Measurements from ENCODE around the gene SPINDOC. TPM values are rescaled to one million over a fixed set of nuclear protein-coding genes. Genes with fewer than 3 reads are reported as not detected.

SPINDOC gene
- total and polyA plus RNA-seq, 2 donors from 2014 or later: 10.9 to 14.2 TPM

DNA sequence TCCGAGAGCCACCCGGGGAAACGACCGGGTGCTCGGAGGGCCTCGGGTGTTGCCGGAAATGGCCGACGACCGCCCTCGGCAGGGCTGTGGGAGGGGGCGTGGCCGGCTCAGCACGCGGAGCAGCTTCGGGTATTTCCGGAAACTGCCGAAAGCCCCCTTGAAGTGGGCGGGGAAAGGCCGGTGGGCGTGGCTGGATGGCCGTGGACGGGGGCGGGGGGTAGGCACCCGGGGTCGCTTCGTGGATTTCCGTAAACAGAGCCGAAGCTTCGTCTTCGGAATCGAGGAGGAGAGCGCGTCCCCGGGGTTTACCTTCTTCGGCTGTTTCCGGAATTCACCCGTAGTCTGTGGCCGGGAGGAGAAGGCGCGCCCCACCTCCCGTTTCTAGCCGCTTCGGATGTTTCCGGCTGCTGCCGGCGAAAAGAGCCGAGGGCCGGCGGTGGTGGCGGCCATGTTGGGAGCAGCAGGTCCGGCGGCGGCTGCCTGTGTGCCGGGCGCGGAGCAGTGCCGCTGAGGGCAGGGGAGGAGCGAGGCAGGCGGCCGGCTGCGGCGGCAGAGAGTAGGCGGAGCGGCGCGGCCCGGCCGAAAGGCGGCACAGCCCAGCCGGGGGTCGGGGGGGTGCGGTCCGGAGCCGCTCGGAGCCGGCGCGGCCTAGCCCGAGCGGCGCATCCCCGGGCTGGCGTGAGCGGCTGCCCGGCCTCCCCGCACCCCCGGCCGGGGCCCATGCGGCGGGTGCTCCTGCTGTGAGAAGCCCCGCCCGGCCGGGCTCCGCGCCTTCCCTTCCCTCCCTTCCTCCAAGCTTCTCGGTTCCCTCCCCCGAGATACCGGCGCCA, 25.6 kb downstream of the SPINDOC start, which contains the start of gene MARK2:
Gene MARK2, plus strand, starts transcription at position 433 of the 830 bp plus-strand sequence. Its CDS starts 397 bp downstream, at position 830.
- H3K27ac ChIP-seq (ENCODE audit: low read depth in 2 of 2, low read length in 2 of 2): peak within 1 kb of the TSS; percentile 75
- H3K9ac ChIP-seq (ENCODE audit: low read length in 3 of 3): peak within 1 kb of the TSS; percentile 42 to 88 (median 71)
- DNase-seq (peak; percentile 99), FAIRE-seq (peak; percentile 49)
- peaks cover 3 to 25% (median 14%) of the 10 kb centered on the region in 3 donors for H3K4me1 ChIP-seq (ENCODE audit: control insufficient read depth in 2 of 3, insufficient read depth in 2 of 3, low read depth in 1 of 3, low read length in 3 of 3)
- H3K27me3 ChIP-seq (ENCODE audit: control insufficient read depth, insufficient read depth, low read length): no peaks in the 10 kb centered on the region
- no peaks in the 10 kb centered on the region for H3K9me3 ChIP-seq (ENCODE audit: control insufficient read depth in 2 of 3, insufficient read depth in 1 of 3, low read length in 3 of 3)
- peak within 1 kb of the TSS; percentile 71 to 88 (median 74) for H3K4me3 ChIP-seq (ENCODE audit: low read length in 3 of 3)
- intact Hi-C loops (cut with DNase I): loop anchor here (5.0 kb wide), 1 partner anchor 108 kb away; no protein-coding TSS in a partner anchor
- TF ChIP-seq, protein P1, sequence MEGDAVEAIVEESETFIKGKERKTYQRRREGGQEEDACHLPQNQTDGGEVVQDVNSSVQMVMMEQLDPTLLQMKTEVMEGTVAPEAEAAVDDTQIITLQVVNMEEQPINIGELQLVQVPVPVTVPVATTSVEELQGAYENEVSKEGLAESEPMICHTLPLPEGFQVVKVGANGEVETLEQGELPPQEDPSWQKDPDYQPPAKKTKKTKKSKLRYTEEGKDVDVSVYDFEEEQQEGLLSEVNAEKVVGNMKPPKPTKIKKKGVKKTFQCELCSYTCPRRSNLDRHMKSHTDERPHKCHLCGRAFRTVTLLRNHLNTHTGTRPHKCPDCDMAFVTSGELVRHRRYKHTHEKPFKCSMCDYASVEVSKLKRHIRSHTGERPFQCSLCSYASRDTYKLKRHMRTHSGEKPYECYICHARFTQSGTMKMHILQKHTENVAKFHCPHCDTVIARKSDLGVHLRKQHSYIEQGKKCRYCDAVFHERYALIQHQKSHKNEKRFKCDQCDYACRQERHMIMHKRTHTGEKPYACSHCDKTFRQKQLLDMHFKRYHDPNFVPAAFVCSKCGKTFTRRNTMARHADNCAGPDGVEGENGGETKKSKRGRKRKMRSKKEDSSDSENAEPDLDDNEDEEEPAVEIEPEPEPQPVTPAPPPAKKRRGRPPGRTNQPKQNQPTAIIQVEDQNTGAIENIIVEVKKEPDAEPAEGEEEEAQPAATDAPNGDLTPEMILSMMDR (IDR thresholded peaks at IDR 0.05; ENCODE audit: borderline replicate concordance, extremely low read depth, insufficient read depth): peak; percentile 10
- peaks cover 0 to 2% (median 0%) of the 10 kb centered on the region in 3 donors for H3K36me3 ChIP-seq (ENCODE audit: control insufficient read depth in 2 of 3, insufficient read depth in 3 of 3, low read length in 3 of 3)

DNA sequence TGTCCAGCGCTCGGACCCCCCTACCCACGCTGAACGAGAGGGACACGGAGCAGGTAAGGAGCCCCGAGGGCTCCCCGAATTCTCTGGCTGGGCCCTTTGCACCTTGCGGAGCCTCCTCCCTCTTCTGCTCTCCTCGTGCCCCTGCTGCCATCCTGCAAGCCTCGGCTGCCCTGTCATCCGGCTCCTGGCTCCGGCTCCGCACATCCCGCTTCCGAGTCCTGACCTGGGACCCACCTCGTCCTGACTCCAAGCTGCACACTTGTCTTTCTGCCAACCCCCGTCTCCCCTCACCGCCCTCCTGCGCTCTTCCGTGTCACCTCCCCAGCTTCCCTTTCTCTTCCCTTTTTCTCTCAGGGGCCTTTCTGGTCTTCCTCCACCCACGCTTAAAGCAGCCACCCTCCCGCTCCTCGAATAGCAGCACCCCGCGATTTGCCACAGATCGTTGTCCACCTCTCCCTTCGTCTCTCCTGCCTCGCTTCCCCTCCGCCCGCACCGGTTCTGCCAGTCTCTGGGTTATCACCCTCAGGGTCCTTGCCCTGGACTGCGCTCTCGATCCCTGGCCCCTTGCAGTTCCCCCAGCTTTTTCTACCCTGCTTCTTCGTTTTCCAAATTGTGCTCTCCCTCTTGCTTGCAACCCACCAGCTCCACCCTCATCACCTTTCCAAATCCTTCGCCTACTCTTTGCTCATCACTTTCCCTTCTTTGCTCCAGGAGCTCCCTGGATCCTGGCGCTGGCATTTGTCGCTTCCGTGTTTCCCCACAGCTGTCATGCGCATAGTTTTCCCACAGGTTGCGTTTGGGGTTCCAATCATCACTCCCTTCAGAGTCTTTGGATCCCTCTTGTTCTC, 26.5 kb downstream of the SPINDOC start:
- Histone ChIP-seq H3K27ac (ENCODE audit: low read depth in 2 of 2, low read length in 2 of 2) (peak overlapping the region; percentile 56 to 75), H3K27me3 (ENCODE audit: control insufficient read depth, insufficient read depth, low read length) (no peaks in the 10 kb centered on the region), H3K36me3 (ENCODE audit: control insufficient read depth in 2 of 3, insufficient read depth in 3 of 3, low read length in 3 of 3) (peaks cover 0 to 2% (median 0%) of the 10 kb centered on the region in 3 donors), H3K9me3 (ENCODE audit: control insufficient read depth in 2 of 3, insufficient read depth in 1 of 3, low read length in 3 of 3) (no peaks in the 10 kb centered on the region), H3K9ac (ENCODE audit: low read length in 3 of 3) (peak overlapping the region; percentile 42 to 88 (median 71)), H3K4me1 (ENCODE audit: control insufficient read depth in 2 of 3, insufficient read depth in 2 of 3, low read depth in 1 of 3, low read length in 3 of 3) (peaks cover 3 to 25% (median 14%) of the 10 kb centered on the region in 3 donors), H3K4me3 (ENCODE audit: low read length in 3 of 3) (peak overlapping the region; percentile 71 to 88 (median 74))
- TF ChIP-seq, protein P1 (IDR thresholded peaks at IDR 0.05; ENCODE audit: borderline replicate concordance, extremely low read depth, insufficient read depth): no peak
- no peak for FAIRE-seq
- intact Hi-C loops (cut with DNase I): loop anchor here (5.0 kb wide), 1 partner anchor 108 kb away; no protein-coding TSS in a partner anchor
- peak in 3 of 5 donors; percentile 36 to 87 (median 85) for DNase-seq

DNA sequence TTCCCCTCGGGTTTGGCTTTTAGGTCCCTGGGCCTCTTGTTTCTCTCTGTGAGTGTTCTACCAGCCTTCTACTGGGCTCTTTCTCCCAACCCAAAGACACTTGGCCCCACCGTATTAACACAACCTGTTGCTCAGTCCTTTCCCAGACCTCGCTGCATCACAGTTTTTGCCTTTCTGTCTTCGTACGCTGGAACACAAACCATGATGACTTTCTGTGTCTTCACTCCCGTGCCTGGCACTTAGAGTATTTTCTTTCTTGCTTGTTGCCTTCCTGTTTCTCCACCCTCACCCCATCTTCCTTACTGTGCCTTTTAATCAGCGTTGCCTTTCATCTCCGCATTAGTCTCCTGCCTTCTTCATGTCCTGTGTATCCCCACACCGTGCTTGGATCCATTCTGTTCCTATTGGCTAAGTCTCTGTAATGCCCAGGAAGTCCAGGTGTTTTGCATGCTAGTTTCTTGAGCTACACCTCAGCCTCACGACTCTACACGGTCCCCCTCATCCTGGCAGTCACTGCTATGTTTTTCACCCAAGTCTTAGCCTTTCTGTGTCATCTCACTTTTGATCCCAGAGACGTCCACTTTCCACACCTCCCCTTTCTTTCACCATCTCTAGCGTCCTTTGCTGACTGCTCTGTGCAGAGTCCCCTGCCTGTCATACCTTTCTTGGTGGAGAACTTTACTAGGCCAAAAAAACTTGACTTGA, 27.3 kb downstream of the SPINDOC start:
- intact Hi-C loops (cut with DNase I): no loop called here

More for the DNA sequence above, 27.3 kb downstream of the SPINDOC start:
- FAIRE-seq (no peak), DNase-seq (no peak)
- Histone ChIP-seq H3K9ac (ENCODE audit: low read length in 3 of 3) (peak overlapping the region; percentile 42 to 88 (median 71)), H3K36me3 (ENCODE audit: control insufficient read depth in 2 of 3, insufficient read depth in 3 of 3, low read length in 3 of 3) (peaks cover 0 to 2% (median 0%) of the 10 kb centered on the region in 3 donors), H3K4me3 (ENCODE audit: low read length in 3 of 3) (peak overlapping the region; percentile 71 to 88 (median 74)), H3K9me3 (ENCODE audit: control insufficient read depth in 2 of 3, insufficient read depth in 1 of 3, low read length in 3 of 3) (no peaks in the 10 kb centered on the region), H3K4me1 (ENCODE audit: control insufficient read depth in 2 of 3, insufficient read depth in 2 of 3, low read depth in 1 of 3, low read length in 3 of 3) (peaks cover 3 to 29% (median 14%) of the 10 kb centered on the region in 3 donors), H3K27ac (ENCODE audit: low read depth in 2 of 2, low read length in 2 of 2) (peak overlapping the region in 1 of 2 donors; percentile 56), H3K27me3 (ENCODE audit: control insufficient read depth, insufficient read depth, low read length) (no peaks in the 10 kb centered on the region)
- TF ChIP-seq, protein P1 (IDR thresholded peaks at IDR 0.05; ENCODE audit: borderline replicate concordance, extremely low read depth, insufficient read depth): no peak
